Activated CD8-positive, alpha-beta memory T cell treated with anti-CD3 and anti-CD28 coated beads, Interleukin-2, amount 50 U/mL, for 4 hours (primary cell): Measurements from ENCODE around the gene RERGL.
"Not testable (repeated sequence)": the region's sequence is repeated elsewhere in the genome, so short reads cannot be mapped to it uniquely, and the experiment has no call there.

Source experiments
- DNase-seq: peaks from one replicate; pipeline ENCODE4 v3.0.0-alpha.2; 2020

Gene RERGL, protein sequence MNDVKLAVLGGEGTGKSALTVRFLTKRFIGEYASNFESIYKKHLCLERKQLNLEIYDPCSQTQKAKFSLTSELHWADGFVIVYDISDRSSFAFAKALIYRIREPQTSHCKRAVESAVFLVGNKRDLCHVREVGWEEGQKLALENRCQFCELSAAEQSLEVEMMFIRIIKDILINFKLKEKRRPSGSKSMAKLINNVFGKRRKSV

DNA sequence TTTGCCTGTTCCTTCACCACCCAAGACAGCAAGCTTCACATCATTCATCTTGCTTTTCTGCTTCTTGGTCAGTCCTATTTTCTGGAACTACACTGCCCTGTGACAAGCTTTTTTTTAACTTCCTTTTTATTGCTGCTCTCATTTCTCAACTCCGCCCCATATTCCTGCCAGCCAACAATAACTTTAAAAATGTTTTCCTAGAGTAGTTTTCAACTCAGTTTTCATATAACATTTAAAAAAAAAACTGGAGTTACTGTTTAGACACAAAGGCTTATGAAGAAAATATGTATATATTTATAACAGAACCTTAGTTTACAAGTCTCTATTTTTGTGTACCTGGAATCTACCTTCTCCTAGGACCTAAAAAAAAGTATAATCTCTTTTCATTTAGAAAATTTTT, at the start of gene RERGL:
Gene RERGL, minus strand, starts transcription at position 101 of the 400 bp plus-strand sequence. Its CDS starts 53 bp downstream, at position 48.
- DNase-seq, result no peak

DNA sequence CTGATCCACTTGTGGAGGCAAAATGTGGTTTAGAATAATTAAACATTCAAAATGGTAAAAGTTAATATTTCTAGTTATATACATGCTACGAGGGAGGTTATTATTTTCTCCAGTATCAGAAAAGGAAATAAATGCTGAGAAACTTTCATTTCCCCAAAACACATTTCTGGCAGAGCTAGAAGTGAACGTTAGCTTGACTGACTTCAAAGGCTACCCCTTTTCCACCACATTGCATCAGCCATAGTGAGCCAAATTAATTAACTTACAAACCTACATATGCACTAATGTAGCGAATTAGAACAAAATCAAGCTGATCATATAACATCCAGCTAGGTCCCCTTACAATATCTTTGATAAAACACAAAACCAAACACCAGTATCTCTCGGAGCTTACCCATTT, 49.3 kb upstream of the RERGL start:
- no peak for DNase-seq

DNA sequence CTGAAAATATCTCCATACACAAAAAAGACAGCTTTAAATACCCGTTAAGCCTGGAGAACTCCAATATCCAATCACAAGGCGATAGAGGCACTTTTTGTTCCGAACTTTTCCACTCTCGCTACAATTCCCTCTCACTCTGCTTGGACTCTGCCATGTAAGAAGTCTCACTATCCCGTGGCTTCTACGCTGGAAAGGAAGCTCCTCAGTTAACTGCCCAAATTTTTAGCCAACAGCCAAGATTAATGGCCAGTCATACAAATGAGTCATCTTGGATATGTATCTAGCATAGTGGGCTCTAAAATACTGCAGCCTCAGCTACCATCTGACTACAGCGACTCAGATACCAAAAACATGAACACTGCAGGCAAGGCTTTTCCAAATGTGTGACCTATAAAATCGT, 45.5 kb upstream of the RERGL start:
- no peak for DNase-seq

DNA sequence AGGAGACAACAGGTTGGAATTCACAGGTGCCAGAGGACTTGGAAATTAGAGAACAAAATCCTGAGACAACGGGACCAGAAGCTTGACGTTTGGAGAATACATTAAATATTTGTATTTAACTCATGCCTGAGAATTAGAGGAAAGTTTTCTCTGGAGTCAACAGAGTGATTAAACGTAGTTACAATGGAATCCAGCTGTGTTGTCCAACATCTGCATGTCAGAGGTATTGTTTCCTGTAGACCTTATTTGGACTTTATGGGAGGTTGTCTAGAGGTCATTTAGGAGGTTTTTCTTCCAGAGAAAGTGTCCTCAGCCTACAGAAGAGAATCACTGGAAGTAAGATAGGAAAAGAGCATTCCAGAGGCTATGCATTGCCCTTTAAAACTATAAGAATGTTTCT, 45.1 kb upstream of the RERGL start:
- no peak for DNase-seq

DNA sequence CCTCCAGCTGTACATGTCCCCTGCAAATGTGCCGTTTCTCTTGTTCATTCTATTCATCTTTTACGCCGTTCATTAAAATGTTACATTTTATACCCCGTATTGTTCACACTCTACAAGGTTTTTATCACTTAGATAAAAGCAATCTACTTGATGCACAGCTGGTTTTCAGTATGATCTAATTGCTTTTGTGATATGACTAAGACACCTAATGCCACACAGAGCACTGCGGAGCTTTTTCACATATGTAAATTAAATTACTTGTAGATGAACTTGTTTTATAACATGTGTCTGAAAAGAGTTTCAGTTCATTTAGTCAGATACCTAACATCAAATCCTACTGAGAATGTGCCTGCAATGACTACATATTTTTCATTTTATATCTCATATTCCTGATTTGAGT, 40.9 kb upstream of the RERGL start:
- DNase-seq, result no peak

DNA sequence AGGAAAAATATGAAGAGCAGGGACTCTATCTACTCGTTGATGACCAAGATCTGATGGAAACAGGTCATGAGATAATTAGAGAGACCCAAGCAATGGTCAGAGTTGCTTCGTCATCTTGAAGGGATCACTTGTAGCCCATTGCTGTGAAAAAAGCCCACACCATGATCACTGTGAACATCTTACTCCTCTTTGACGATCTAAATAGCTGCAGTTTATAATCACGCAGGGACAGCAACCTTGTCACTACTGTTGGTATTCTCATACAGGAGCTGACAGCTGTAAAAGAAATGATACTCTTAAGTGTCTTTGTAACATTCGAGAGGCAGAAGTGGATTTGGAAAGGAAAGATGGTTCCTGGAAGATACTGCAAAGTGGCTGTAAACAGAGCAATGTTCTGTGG, 33.7 kb upstream of the RERGL start:
- no peak for DNase-seq

DNA sequence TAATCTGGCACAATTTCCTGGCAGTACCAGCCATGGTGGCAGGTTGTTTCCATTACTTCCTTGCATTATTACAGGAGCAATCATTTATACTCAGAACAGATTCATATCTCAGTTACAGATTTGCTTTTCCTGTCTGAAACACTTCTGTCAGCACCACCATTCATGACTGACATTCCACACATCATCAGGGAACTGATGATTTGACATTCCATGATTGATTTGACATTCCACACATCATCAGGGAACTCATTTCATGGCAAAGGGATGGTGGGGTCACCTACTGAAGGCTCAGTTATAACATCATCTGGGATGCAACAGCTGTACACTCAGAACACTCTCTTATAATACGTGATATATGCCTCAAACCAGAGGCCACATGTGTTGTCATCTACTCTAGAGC, 30.9 kb upstream of the RERGL start:
- no peak for DNase-seq

DNA sequence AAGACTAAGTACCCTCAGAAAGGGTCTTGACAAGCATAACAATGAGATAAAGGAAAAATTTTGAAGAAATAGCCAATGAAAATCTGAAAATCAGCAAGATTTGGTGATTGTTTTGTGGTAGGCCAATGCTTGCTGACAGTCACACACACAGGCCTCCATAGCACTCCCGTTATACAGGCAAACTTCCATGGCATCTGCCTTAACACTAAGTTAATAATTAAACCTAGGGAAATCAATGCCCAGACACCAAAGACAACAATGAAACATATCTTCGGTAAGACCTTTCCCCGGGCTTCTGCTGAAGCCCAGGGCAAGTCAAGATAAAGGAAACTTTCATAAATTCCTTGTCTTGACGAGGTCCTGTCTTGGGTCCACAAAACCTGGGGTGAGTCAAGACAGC, 18.6 kb upstream of the RERGL start:
- no peak for DNase-seq

DNA sequence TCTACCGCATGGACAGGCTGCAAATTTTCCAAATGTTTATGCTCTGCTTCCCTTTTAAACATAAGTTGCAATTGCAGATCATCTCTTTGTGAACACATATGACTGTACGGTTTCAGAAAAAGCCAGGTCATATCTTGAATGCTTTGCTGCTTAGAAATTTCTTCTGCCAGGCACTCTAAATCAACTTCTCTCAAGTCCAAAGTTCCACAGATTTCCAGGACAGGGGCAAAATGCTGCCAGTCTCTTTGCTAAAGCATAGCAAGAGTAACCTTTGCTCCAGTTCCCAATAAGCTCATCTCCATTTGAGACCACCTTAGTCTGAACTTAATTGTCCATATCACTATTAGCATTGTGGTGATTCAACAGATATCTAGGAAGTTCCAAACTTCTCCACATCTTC, 13.6 kb upstream of the RERGL start:
- DNase-seq, result no peak

DNA sequence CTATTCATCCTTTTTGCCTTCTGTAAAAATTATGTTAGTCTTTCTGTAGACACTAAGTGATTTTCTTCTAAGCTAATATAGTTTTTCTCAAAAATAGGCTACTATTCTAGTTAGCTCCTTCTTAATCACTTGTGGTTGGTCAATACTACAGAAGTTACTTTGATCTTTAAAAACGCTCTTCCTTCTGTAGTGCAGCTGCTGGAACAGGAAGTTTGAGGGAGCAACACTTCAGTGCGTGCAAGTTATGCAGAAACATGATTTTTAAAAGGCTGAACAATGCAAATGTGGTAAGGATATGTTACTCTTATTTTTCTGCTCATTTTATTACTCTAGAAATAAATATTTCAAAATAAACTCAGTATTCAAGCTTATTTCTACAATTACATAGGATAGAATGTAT, 11.1 kb upstream of the RERGL start:
- DNase-seq, result no peak

DNA sequence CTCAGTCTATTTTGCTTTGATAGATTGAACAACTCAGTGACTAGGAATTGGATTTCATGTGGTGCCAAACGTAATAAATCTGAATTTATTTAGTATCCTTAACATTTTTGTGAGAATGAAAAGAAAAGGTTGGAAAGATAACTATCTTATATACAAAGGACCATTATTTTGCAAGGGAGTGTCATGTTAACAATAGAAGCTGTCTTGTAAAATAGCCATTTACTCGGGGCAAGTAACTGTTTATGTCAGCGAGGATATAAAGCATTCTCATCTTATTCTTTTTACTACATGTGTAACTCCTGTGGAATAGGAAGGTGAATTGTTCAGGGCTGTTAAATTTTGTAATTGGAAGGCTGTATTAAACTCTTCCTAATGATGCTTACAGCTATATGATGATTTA, 5.9 kb downstream of the RERGL start:
- no peak for DNase-seq

DNA sequence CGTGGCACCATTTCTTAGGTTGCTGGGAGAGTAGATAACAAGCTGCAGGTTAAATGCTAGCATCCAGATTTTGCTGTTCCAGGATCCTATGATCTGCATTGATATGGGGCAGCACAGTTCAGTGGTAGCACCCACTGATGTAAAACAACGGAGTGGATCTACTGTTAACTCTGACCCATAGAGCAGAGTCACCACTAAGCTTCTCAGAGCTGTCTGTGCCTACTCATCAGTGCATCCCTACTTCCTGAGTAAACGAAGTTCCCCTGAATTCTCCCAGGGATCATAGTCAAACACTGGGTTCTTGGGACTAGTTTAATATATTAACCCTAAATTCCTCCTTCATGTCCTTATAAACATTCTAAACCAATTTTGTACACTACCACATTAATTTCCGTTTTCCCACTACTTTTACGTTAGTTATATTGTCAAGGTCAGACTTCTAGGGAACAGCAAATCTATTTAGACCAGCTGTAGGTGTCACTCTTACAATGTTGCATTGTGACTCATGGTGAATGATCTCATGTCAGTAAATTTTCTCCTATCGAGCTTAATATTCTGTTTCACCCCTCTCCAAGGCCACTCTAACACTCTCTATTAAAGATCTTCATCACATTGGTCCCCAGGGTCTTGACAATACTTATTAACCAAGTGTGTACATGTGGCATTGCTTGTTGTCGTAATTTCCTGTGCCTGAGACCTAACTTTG, 10.3 kb downstream of the RERGL start:
- DNase-seq, result no peak

DNA sequence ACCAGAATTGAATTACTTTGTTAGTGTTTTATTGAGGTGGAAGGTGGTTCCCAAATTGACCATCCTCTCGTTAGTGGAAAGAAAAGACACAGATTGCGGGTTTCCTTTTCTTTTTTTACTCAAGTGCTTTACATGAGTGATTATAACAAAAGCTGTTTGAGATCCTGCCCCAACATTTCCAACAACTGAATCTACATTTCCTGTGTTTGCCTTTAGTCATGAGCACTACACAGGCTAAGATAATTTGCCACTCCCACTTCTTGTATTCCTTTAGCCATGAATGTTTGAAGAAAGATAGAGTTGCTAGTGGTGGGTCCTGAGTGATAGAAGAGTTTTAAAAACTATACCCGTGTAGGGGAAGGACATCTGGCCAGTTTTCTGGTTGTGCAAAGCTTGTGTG, 16.0 kb downstream of the RERGL start:
- DNase-seq, result no peak

DNA sequence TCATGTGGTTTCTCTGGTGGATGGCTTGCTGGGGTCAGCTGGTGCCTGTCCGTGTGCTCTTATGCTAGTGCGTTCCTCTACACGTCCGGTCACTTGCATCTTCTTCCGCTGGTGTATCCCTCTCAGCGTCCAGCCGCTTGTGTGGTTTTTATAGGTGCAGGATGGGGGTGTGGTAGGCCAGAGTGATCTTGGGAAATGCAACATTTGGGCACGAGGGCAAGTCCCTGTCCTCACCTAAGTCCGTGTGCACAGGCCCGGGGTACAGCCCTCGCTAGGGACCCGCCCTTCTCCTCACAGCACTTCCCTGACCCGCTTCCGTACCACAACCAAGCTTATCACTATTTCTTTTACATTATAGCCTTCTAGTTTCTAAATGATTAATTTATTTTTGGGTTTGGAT, 17.3 kb downstream of the RERGL start:
- no peak for DNase-seq

DNA sequence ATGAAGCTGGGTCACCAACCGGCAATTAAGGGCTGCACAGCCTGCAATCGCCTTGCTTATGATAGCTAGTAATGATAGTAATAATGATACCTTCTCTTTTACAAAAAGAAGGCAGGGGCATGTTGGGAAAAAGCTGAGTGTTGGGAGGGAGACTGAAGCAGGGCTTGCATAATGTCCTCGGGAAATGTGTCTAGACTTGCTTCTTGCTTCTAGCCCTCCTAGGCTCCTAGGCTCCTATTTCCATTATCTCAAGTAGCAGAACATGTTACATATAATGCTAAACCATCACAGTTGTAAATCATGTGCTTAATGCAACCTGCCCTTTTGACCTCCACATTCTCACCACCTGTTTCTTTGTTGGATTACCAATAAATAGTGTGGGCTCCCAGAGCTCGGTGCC, 18.7 kb downstream of the RERGL start:
- no peak for DNase-seq

DNA sequence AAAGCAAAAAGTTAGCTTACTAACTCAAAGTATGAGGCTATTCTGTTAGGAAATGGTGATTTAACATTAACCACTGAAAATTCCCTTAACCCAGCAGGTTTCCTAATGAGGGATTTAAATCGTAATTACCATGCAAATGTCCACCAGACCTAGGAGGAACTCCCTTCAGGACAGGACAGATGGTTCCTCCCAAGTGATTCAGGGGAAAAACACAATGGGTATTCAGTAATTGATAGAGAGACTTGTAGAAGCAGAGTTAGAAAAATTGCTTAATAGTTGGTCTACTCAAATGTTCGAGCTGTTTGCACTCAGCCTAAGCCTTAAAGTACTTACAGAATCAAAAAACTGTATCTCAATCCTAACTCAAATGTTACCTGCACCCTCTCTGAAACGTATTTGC, 21.6 kb downstream of the RERGL start:
- no peak for DNase-seq

DNA sequence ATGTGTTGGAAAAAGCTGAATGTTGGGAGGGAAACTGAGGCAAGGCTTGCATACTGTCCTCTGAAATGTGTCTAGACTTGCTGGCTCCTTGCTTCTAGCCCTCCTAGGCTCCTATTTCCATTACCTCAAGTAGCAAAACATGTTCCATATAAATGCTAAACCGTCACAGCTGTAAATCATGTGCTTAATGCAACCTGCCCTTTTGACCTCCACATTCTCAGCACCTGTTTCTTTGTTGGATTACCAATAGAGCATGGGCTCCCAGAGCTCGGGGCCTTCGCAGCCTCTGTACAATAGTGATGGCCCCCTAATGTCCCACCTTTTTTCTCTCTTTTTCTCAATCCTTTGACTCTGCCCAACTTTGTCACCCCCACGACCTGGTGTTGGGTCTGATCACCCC, 23.3 kb downstream of the RERGL start:
- no peak for DNase-seq

DNA sequence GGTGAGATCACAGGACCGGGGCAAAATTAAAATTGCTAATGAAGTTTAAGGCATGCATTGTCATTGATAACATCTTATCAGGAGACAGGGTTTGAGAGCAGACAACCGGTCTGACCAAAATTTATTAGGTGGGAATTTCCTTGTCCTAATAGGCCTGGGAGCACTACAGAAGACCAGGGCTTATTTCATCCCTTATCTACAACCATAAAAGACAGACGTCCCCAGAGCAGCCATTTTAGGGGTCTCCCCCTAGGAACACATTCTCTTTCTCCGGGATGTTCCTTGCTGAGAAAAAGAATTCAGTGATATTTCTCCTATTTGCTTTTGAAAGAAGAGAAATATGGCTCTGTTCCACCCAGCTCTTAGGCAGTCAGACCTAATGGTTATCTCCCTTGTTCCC, 27.1 kb downstream of the RERGL start:
- DNase-seq, result not testable (repeated sequence)

DNA sequence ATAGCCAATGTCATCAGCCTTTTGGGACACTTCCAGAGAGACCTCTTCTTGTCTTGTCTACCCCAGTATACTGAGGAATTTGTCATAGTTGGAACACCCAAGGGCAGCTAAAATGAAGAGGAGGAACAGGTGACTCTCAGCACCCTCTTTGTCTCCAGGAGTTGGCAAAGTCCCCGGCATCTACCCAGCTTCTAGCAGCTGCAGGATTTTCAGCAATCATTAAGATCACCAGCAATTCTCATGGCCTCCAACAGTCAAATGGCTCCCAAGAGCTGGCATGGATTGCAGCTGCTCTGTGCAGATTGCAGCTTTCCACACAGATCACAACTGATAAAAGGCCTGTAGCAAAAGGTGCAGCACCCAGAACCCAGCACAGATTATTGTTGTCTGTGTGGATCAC, 32.9 kb downstream of the RERGL start:
- no peak for DNase-seq

DNA sequence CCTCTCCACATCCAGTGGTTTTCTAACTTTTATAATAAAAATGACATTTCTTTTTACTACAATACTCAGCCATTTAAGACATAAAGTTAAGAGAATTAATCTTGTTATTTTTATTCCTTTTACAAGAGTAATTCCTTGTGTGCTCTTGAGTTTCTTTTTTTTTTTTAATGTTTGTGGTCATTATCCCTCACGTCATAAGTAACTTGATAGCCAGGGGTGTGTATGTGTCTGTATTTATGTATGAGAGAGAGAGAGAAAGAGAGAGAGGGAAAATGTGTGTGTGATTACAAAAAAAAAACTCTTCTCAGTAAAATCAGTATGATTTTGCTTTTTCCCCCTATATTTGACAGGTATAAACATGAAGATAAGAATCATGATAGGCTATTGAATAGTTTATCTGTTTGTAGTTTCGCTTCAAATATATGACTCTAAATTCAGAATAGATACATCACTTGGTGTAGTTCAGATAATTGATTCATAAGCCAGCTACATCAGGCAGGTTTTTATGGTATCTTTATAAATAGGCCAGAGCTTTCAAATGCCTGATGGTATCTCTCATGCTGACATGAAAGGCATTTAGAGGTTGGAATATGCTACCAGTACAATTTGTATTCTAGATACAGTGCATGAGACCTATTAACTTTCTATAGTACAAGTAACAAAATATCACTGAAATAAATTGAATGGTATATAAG, 34.9 kb downstream of the RERGL start:
- no peak for DNase-seq

DNA sequence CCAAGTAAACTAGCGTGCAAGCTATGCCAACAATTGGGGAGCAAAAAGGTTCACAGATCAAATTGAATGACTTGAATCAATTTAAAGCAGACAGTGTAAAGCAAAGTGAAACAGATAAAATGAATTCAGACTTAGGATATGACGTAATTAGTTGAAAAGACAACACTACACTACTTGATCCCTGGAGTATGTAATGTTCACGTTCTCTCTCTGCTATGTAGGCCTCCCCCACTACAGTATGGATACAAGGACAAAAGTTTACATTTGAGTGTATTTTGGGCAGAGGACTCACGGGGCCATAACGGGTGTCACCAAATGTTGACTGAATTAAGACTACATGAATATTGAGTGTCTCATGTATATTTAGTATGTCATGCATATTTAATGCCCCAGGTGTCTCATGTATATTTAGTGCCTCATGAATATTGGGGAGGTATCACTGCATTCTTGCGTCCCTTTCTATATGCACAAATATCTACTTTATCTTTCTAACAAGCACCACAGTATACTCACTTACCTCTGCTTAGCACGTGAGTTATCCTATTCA, 44.5 kb downstream of the RERGL start:
- no peak for DNase-seq

DNA sequence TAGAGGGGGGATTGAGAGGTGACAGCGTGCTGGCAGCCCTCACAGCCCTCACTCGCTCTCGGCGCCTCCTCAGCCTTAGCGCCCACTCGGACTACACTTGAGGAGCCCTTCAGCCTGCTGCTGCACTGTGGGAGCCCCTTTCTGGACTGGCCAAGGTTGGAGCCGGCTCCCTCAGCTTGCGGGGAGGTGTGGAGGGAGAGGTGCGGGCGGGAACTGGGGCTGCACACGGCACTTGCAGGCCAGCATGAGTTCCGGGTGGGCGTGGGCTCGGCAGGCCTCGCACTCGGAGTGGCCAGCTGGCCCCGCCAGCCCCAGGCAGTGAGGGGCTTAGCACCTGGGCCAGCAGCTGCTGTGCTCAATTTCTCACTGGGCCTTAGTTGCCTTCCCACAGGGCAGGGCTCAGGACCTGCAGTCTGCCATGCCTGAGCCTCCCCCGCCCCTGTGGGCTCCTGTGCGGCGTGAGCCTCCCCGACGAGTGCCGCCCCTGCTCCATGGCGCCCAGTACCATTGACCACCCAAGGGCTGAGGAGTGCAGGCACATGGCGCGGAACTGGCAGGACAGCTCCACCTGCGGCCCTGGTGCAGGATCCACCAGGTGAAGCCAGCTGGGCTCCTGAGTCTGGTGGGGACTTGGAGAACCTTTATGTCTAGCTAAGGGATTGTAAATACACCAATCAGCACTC, 49.8 kb downstream of the RERGL start:
- DNase-seq, result not testable (repeated sequence)
